HuH-7 (cell line): ENCODE results near the gene WDR54.
A peak's percentile ranks its signal among the peaks of the same experiment; 100 is the strongest.

Experiments used
- DNase-seq: peaks from one replicate; pipeline ENCODE4 v3.0.0; 2011; ENCODE audit warnings: low spot score

Gene WDR54

GRCh38 chr2:74421221-74421870 lies at the start of gene WDR54, which contains the start of gene C2orf81:
WDR54 (plus strand) TSS chr2:74421730; CDS start chr2:74422154, 424 bp downstream.
C2orf81 (minus strand) TSS chr2:74421619; CDS start chr2:74421560, 59 bp downstream.
- DNase-seq: peak; percentile 92

- DNase-seq: no peak
Observed at GRCh38 chr2:74372674-74373073, 48.9 kb upstream of the WDR54 start.

GRCh38 chr2:74373221-74373676 lies 48.3 kb upstream of the WDR54 start:
- peak; percentile 29 for DNase-seq

- DNase-seq: no peak
Observed at GRCh38 chr2:74373985-74374384, 47.5 kb upstream of the WDR54 start.

- DNase-seq: no peak
Observed at GRCh38 chr2:74374509-74375205, 46.9 kb upstream of the WDR54 start.

- DNase-seq: no peak
Observed at GRCh38 chr2:74375838-74376237, 45.7 kb upstream of the WDR54 start.

GRCh38 chr2:74378007-74378406 lies 43.5 kb upstream of the WDR54 start:
- DNase-seq: no peak

- DNase-seq: peak; percentile 26
Observed at GRCh38 chr2:74379851-74380789, 41.4 kb upstream of the WDR54 start, which contains the start of gene DCTN1. DCTN1 (minus strand) TSS chr2:74380311; CDS start chr2:74380037, 274 bp downstream.

GRCh38 chr2:74381751-74382150 lies 39.8 kb upstream of the WDR54 start:
- DNase-seq: no peak

GRCh38 chr2:74383254-74383653 lies 38.3 kb upstream of the WDR54 start:
- DNase-seq: no peak

GRCh38 chr2:74384051-74384450 lies 37.5 kb upstream of the WDR54 start:
- DNase-seq: no peak

- no peak for DNase-seq
Observed at GRCh38 chr2:74385396-74385795, 36.1 kb upstream of the WDR54 start.

- no peak for DNase-seq
Observed at GRCh38 chr2:74387346-74387745, 34.2 kb upstream of the WDR54 start.

GRCh38 chr2:74390606-74391005 lies 30.9 kb upstream of the WDR54 start:
- no peak for DNase-seq

- no peak for DNase-seq
Observed at GRCh38 chr2:74391209-74391579, 30.3 kb upstream of the WDR54 start.

- peak; percentile 63 for DNase-seq
Observed at GRCh38 chr2:74391580-74392448, 29.7 kb upstream of the WDR54 start.

GRCh38 chr2:74392449-74392743 lies 29.1 kb upstream of the WDR54 start:
- no peak for DNase-seq

GRCh38 chr2:74393525-74393924 lies 28.0 kb upstream of the WDR54 start:
- no peak for DNase-seq

- DNase-seq: no peak
Observed at GRCh38 chr2:74396149-74396548, 25.4 kb upstream of the WDR54 start.

- DNase-seq: peak; percentile 37
Observed at GRCh38 chr2:74399785-74400184, 21.7 kb upstream of the WDR54 start.

GRCh38 chr2:74401891-74402290 lies 19.6 kb upstream of the WDR54 start:
- no peak for DNase-seq

- no peak for DNase-seq
Observed at GRCh38 chr2:74406035-74406434, 15.5 kb upstream of the WDR54 start.
